HEK293 (cell line): ENCODE data around the gene C2orf81.
"Not testable (repeated sequence)": the region's sequence is repeated elsewhere in the genome, so short reads cannot be mapped to it uniquely, and the experiment has no call there.

Experiments used
- CTCF ChIA-PET: fragments of 350-600 bp; formaldehyde crosslinking; extraction: SDS; loops from one replicate; lab custom pipeline; 2021; ENCODE audit warnings: antibody characterized with exemption; lab: Yijun Ruan, JAX
- POLR2A ChIA-PET: fragments of 300-600 bp; formaldehyde crosslinking; extraction: SDS; loops from one replicate; lab custom pipeline; 2020; ENCODE audit warnings: antibody characterized with exemption, inconsistent platforms; lab: Yijun Ruan, JAX
- H3K27ac ChIP-seq: fragments of 200-500 bp; sonication (Bioruptor generic); 2 replicates; pipeline ENCODE4 v1.5.1; 2014; ENCODE audit warnings: low read depth, low read length, control low read depth, inconsistent platforms; ENCODE audit errors: extremely low read depth
- H3K36me3 ChIP-seq, 2 experiments: fragments of 200-500 bp in 1 of 2; sonication (Bioruptor generic) in 1 of 2; 1 replicate in 1 of 2; 2 replicates in 1 of 2; pipeline ENCODE4 v1.5.1; 2014 to 2017; ENCODE audit warnings: inconsistent platforms in 2 of 2, low read length in 2 of 2; ENCODE audit not compliant: control insufficient read depth in 2 of 2, insufficient read depth in 1 of 2
- H3K4me1 ChIP-seq: fragments of 200-500 bp; sonication (Bioruptor generic); 2 replicates; pipeline ENCODE4 v1.5.1; 2014; ENCODE audit warnings: mild to moderate bottlenecking, low read length, inconsistent platforms; ENCODE audit not compliant: control insufficient read depth, insufficient read depth
- H3K4me3 ChIP-seq: 2 replicates; pipeline ENCODE4 v1.5.1; 2011; ENCODE audit warnings: low read depth, mild to moderate bottlenecking, control low read depth, low read length, moderate library complexity
- H3K9me3 ChIP-seq: fragments of 200-500 bp; sonication (Bioruptor generic); 2 replicates; pipeline ENCODE4 v1.5.1; 2014; ENCODE audit warnings: low read depth, low read length, inconsistent platforms; ENCODE audit not compliant: control insufficient read depth, insufficient read depth
- OSR2 ChIP-seq: fragments of 450-650 bp; formaldehyde crosslinking; IDR thresholded peaks from 2 replicates; pipeline ENCODE4 v1.5.1; 2016; ENCODE audit warnings: missing biosample characterization, missing genetic modification characterization
- ZFP69B ChIP-seq: fragments of 450-650 bp; formaldehyde crosslinking; IDR thresholded peaks from 2 replicates; pipeline ENCODE4 v1.5.1; 2016; ENCODE audit warnings: missing biosample characterization, missing genetic modification characterization
- ZNF121 ChIP-seq: fragments of 450-650 bp; formaldehyde crosslinking; IDR thresholded peaks from 2 replicates; pipeline ENCODE4 v1.5.1; 2016; ENCODE audit warnings: missing biosample characterization, missing genetic modification characterization
- ZNF433 ChIP-seq: fragments of 450-650 bp; formaldehyde crosslinking; IDR thresholded peaks from 2 replicates; pipeline ENCODE4 v1.5.1; 2016; ENCODE audit warnings: missing biosample characterization, missing genetic modification characterization, low read depth
- ZNF48 ChIP-seq: fragments of 450-650 bp; formaldehyde crosslinking; IDR thresholded peaks from 2 replicates; pipeline ENCODE4 v1.5.1; 2016; ENCODE audit warnings: missing biosample characterization, missing genetic modification characterization
- ZNF561 ChIP-seq: fragments of 450-650 bp; IDR thresholded peaks from 2 replicates; pipeline ENCODE4 v1.5.1; 2018; ENCODE audit warnings: missing biosample characterization, missing genetic modification characterization, borderline replicate concordance
- ZSCAN30 ChIP-seq: fragments of 450-650 bp; IDR thresholded peaks from 2 replicates; pipeline ENCODE4 v1.5.1; 2018; ENCODE audit warnings: missing biosample characterization, mild to moderate bottlenecking, missing genetic modification characterization, moderate library complexity
- ZXDB ChIP-seq: fragments of 450-650 bp; formaldehyde crosslinking; IDR thresholded peaks from 2 replicates; pipeline ENCODE4 v1.5.1; 2016; ENCODE audit warnings: missing biosample characterization, missing genetic modification characterization
- TF ChIP-seq, protein P1 (sequence below): fragments of 450-650 bp; formaldehyde crosslinking; IDR thresholded peaks from 2 replicates; pipeline ENCODE4 v1.5.1; 2017; ENCODE audit warnings: missing biosample characterization, missing genetic modification characterization
- TF ChIP-seq, protein P2 (sequence below): fragments of 450-650 bp; formaldehyde crosslinking; IDR thresholded peaks from 2 replicates; pipeline ENCODE4 v1.5.1; 2016; ENCODE audit warnings: missing biosample characterization, missing genetic modification characterization
- TF ChIP-seq, protein P3 (sequence below): fragments of 450-650 bp; formaldehyde crosslinking; IDR thresholded peaks from 2 replicates; pipeline ENCODE4 v1.5.1; 2016; ENCODE audit warnings: missing biosample characterization, missing genetic modification characterization

The C2orf81 gene

DNA sequence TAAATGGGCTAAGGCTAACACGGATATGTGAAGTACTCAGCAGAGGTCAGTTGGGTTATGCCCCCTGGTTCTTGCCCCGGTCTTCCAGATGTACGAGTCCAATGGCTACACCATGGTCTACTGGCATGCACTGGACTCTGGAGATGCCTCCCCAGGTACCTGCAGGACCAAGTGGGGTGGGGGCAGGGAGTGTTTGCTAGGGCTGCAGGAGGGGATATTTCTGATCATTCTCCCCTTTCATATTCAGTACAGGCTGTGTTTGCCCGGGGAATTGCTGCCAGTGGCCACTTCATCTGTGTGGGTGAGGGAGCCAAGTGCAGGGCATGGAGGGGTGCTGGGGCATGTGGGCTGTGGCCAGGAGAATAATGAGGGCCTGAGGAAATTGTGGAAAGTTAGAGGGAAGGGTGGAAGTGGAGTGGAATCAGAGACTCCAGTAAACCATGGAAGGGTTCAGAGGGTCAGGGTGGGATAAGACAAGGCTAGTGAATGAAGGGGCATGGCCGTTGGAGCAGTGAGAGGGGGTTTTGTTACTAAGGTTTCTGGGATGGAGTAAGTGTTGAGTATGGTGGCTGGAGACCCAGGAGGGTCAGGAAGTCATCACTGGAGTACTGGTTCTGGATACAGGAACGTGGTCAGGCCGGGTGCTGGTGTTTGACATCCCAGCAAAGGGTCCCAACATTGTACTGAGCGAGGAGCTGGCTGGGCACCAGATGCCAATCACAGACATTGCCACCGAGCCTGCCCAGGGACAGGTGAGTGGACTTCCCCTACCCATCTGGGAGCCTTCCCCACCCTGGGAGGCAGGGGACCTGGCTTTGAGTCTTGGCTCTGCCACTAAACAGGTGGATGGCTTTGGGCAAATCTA is 2.0 kb upstream of the C2orf81 start:
- Histone ChIP-seq H3K4me1 (no peaks in the 10 kb centered on the region; the same call in 1 of the 2 replicates), H3K4me3 (no peak overlapping the region), H3K36me3 (peaks cover 14 to 48% of the 10 kb centered on the region in 2 experiments; a peak in 2 of 3 replicates), H3K9me3 (no peaks in the 10 kb centered on the region), H3K27ac (no peak overlapping the region)
- TF ChIP-seq ZNF433 (tag by site-specific recombination) (no peak), ZNF121 (no peak), ZSCAN30 (tag by site-specific recombination) (no peak), ZFP69B (tag by site-specific recombination) (no peak), ZNF561 (no peak), ZNF48 (tag by site-specific recombination) (no peak), ZXDB (tag by site-specific recombination) (no peak)
- TF ChIP-seq, protein P1, sequence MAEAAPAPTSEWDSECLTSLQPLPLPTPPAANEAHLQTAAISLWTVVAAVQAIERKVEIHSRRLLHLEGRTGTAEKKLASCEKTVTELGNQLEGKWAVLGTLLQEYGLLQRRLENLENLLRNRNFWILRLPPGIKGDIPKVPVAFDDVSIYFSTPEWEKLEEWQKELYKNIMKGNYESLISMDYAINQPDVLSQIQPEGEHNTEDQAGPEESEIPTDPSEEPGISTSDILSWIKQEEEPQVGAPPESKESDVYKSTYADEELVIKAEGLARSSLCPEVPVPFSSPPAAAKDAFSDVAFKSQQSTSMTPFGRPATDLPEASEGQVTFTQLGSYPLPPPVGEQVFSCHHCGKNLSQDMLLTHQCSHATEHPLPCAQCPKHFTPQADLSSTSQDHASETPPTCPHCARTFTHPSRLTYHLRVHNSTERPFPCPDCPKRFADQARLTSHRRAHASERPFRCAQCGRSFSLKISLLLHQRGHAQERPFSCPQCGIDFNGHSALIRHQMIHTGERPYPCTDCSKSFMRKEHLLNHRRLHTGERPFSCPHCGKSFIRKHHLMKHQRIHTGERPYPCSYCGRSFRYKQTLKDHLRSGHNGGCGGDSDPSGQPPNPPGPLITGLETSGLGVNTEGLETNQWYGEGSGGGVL (tag by site-specific recombination), result no peak
- ChIA-PET CTCF (interaction anchor here (0.6 to 0.7 kb wide), 2 partner anchors 109 to 162 kb away, joined by 3 read pairs; no protein-coding TSS in a partner anchor), POLR2A (interaction anchor here (1.6 to 3.3 kb wide), 3 partner anchors 17 to 35 kb away, joined by 5 to 17 read pairs (median 8); partner anchors contain the start of gene WBP1)

DNA sequence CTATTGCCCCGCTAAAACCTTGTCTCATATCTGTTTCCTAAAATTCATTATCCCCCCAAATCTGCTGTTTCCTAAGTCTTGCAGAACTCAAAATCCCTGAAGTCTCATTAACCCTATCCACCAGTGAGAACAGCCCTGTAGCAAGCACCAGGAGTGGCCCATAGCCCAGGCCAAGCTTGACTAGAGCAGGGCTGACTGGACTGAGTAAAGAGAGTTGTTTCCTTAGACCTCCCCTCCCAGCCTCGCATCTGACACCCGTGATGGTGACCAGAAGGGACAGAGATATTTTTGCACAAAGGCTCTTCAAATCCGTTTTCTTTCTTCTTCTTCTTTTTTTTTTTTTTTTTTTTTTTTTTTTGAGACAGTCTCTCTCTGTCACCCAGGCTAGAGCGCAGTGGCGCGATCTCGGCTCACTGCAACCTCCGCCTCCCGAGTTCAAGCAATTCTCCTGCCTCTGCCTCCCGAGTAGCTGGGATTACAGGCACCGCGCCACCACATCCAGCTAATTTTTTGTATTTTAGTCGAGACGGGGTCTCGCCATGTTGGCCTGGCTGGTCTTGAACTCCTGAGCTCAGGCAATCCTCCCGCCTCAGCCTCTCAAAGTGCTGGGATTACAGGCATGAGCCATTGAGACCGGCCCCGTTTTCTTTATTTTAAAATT is 846 bp downstream of the C2orf81 start:
- POLR2A ChIA-PET, result interaction anchor here (0.5 to 1.8 kb wide), 3 partner anchors 20 to 67 kb away, joined by 3 to 8 read pairs (median 4); partner anchors contain the start of gene WBP1
- not testable (repeated sequence) for H3K27ac ChIP-seq, H3K4me1 ChIP-seq, H3K9me3 ChIP-seq, H3K4me3 ChIP-seq
- peaks cover 4 to 19% of the 10 kb centered on the region in 2 experiments; a peak in 2 of 3 replicates for H3K36me3 ChIP-seq
- TF ChIP-seq, protein P2, sequence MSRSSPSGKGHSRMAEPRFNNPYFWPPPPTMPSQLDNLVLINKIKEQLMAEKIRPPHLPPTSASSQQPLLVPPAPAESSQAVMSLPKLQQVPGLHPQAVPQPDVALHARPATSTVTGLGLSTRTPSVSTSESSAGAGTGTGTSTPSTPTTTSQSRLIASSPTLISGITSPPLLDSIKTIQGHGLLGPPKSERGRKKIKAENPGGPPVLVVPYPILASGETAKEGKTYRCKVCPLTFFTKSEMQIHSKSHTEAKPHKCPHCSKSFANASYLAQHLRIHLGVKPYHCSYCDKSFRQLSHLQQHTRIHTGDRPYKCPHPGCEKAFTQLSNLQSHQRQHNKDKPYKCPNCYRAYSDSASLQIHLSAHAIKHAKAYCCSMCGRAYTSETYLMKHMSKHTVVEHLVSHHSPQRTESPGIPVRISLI (tag by site-specific recombination), result peak; percentile 58; the same call in 1 of the 2 replicates
- TF ChIP-seq, protein P3, sequence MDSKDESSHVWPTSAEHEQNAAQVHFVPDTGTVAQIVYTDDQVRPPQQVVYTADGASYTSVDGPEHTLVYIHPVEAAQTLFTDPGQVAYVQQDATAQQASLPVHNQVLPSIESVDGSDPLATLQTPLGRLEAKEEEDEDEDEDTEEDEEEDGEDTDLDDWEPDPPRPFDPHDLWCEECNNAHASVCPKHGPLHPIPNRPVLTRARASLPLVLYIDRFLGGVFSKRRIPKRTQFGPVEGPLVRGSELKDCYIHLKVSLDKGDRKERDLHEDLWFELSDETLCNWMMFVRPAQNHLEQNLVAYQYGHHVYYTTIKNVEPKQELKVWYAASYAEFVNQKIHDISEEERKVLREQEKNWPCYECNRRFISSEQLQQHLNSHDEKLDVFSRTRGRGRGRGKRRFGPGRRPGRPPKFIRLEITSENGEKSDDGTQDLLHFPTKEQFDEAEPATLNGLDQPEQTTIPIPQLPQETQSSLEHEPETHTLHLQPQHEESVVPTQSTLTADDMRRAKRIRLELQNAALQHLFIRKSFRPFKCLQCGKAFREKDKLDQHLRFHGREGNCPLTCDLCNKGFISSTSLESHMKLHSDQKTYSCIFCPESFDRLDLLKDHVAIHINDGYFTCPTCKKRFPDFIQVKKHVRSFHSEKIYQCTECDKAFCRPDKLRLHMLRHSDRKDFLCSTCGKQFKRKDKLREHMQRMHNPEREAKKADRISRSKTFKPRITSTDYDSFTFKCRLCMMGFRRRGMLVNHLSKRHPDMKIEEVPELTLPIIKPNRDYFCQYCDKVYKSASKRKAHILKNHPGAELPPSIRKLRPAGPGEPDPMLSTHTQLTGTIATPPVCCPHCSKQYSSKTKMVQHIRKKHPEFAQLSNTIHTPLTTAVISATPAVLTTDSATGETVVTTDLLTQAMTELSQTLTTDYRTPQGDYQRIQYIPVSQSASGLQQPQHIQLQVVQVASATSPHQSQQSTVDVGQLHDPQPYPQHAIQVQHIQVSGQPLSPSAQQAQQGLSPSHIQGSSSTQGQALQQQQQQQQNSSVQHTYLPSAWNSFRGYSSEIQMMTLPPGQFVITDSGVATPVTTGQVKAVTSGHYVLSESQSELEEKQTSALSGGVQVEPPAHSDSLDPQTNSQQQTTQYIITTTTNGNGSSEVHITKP (tag by site-specific recombination), result peak; percentile 58
- CTCF ChIA-PET, result interaction anchor here (0.6 to 1.5 kb wide), 6 partner anchors 19 to 147 kb away, joined by 3 to 5 read pairs (median 3); partner anchors contain the start of gene MOGS

DNA sequence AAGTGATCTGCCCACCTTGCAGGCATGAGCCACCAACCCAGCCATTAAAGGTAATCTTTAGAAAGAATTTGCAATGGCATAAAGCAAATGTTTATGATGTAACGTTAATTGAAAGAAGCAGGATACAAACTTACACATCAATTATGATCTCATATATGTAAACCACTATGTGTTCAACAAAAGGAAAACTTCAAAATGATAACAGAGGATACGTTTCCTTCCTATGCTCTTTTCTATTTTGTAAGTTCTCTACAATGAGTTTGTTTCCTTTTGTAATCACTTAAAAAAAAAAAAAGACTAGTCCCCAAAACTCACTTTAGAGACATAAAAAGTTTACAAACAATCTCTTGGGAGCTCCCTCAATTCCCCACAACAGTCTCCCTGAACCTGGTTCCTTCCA is 1.4 kb downstream of the C2orf81 start:
- Histone ChIP-seq H3K27ac (no peak overlapping the region), H3K4me1 (no peaks in the 10 kb centered on the region; the same call in 1 of the 2 replicates), H3K9me3 (no peaks in the 10 kb centered on the region), H3K4me3 (no peak overlapping the region), H3K36me3 (peaks cover 4 to 13% of the 10 kb centered on the region in 2 experiments; a peak in 2 of 3 replicates)
- CTCF ChIA-PET, result interaction anchor here (0.6 to 1.5 kb wide), 3 partner anchors 19 to 148 kb away, joined by 3 to 5 read pairs (median 4); no protein-coding TSS in a partner anchor
- POLR2A ChIA-PET, result no interaction called here
- TF ChIP-seq OSR2 (tag by site-specific recombination), result no peak
